RKO (cell line): ENCODE data around the gene CLASP2.
A peak's percentile ranks its signal among the peaks of the same experiment; 100 is the strongest.
"Not testable (repeated sequence)": the region's sequence is repeated elsewhere in the genome, so short reads cannot be mapped to it uniquely, and the experiment has no call there.

Experiments used
- DNase-seq: peaks from one replicate; pipeline ENCODE4 v3.0.0-alpha.2; 2016; ENCODE audit warnings: low spot score

CLASP2 gene

DNA sequence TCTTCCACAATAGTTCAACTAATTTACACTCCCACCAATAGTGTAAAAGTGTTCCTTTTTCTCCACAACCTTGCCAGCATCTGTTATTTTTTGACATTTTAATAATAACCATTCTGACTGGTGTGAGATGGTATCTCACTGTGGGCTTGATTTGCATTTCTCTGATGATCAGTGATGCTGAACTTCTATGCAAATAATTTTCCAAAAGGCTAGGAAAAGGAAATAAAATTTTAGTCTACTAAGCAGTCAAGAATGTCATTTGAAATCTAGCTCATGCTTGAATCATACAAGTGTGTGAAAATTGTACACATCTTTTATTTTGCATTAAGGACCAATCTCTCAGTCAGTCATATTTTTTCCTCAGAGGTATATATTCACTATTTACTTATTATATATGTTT lies 176.1 kb downstream of the CLASP2 start:
- DNase-seq: peak; percentile 21

DNA sequence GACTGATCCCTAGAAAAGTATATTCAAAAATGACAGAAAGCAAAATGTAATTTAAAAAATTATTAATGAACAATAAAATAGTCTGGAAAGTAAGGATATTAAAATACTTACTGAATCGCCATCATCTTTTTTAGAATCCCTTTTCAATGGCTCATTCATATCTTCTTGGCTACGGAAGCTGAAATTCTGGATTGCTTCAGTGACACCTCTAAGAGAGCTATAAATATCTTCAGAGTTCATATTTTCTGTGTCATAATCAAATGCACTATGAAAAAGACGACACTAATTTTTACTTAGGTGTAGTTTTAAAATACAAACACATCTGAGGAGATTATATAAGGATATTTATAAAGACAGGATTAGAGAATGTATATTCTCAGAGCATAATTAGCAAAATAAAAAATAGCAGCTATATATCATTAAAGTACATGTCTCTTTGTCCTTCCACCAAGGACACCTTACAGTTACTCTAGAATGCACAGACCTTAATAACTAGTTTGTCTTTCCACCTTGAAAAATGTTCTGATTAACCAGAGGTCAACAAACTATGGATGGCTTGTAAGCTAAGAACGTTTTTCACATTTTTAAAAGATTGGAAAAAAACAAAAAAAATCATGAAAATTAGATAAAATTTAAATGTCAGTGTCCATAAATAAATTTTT lies 179.2 kb downstream of the CLASP2 start:
- DNase-seq: no peak

- DNase-seq: no peak
Observed at GRCh38 chr3:33537133-33537532, 180.9 kb downstream of the CLASP2 start.

DNA sequence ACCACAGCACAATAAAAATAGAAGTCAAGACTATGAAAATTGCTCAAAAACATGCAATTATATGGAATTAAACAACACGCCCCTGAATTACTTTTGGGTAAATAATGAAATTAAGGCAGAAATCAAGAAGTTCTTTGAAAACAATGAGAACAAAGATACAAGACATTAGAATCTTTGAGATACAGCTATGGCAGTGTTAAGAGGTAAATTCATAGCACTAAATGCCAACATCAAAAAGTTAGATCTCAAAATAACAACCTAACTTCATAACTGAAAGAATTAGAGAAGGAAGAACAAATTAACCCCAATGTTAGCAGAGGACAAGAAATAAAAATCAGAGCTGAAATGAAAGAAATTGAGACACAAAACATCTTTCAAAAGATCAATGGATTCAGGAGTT lies 191.3 kb downstream of the CLASP2 start:
- no peak for DNase-seq

- DNase-seq: no peak
Observed at GRCh38 chr3:33525232-33525631, 192.8 kb downstream of the CLASP2 start.

- no peak for DNase-seq
Observed at GRCh38 chr3:33523093-33523667, 194.9 kb downstream of the CLASP2 start.

DNA sequence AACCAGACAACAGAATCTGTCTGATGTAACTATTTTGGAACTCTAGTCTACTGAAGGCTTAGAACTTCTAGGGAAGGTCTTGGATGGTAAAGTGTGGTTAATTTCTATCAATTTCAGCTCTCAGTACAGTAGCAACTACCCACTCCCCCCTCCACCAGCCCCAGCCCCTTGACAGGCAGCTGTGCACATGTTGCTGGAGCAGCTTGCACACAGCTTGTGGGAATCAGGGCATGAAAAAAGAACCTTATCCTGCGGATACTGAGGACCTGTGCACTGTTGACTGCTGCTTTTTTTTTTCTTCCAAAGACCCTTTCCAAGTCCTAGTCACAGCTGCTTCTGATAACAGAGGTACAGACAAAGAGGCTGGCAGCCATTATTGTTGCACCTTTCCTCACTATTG lies 196.3 kb downstream of the CLASP2 start:
- no peak for DNase-seq

DNA sequence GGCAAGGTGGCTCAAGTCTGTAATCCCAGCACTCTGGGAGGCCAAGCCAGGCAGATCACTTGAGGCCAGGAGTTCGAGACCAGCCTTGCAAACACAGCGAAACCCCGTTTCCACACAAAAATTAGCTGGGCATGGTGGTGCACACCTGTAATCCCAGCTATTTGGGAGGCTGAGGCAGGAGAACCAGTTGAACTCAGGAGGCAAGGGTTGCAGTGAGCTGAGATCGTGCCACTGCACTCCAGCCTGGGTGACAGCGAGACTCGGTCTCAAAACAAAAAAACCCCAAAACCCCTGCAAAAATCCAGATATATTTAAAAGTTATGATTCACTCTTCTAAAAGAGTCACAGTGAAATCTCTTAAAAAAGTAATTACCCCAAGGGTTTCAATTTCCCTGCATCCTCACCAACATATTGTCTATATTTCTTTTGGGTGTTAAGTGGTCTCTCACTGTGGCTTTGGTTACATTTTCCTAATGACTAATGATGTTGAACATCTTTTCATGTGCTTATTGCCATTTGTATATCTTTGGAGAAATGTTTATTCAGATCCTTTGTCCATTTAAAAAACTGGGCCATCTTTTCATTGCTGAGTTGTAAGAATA lies 204.7 kb downstream of the CLASP2 start:
- no peak for DNase-seq

GRCh38 chr3:33505027-33505426 lies 213.0 kb downstream of the CLASP2 start:
- DNase-seq: no peak

- DNase-seq: no peak
Observed at GRCh38 chr3:33496449-33496848, 221.6 kb downstream of the CLASP2 start.

- no peak for DNase-seq
Observed at GRCh38 chr3:33491721-33492120, 226.3 kb downstream of the CLASP2 start.

GRCh38 chr3:33490641-33491241 lies 227.3 kb downstream of the CLASP2 start:
- DNase-seq: no peak

DNA sequence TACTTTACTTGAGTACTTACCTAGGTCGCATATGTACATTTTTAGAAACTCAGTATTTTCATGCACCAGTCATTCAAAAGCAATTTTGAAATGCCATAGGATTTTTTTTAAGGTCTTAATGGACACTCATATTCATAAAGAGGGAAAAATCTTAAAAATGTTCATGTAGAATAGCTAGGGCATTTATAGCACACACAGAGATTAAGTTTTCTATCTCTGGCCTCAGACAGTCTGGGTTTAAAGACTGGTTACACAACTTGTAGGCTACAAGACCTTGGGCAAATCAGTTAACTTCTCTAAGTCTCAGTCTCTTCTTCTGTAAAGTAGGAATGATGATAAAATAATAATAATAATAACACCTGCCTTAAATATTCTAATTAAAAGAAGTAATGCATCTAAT lies 229.4 kb downstream of the CLASP2 start:
- no peak for DNase-seq

- no peak for DNase-seq
Observed at GRCh38 chr3:33488246-33488645, 229.8 kb downstream of the CLASP2 start.

GRCh38 chr3:33482111-33482521 lies 235.9 kb downstream of the CLASP2 start:
- no peak for DNase-seq

- no peak for DNase-seq
Observed at GRCh38 chr3:33474896-33475295, 243.2 kb downstream of the CLASP2 start.

- no peak for DNase-seq
Observed at GRCh38 chr3:33473813-33474212, 244.2 kb downstream of the CLASP2 start.

DNA sequence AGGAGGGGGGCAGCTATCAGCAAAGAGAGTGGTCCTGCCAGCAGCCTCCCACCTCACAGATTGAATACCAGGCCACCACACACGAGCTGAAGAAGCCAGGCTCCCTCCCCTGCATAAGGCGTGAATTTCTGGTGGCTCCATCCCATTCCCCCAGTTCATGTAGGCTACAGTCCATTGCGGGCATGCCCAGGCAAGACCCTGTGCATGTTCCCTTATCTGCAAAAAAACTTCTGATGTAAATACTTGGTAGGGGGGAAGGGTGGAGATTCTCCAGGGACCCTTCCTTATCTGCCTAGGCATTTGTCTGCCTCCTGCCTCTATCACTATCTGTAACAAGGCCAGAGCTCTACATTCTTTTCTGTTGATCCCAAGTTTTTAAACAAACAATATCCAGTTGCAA lies 250.3 kb downstream of the CLASP2 start:
- DNase-seq: no peak

GRCh38 chr3:33461097-33461496 lies 257.0 kb downstream of the CLASP2 start:
- DNase-seq: no peak

- DNase-seq: not testable (repeated sequence)
Observed at GRCh38 chr3:33459577-33459976, 258.5 kb downstream of the CLASP2 start.

DNA sequence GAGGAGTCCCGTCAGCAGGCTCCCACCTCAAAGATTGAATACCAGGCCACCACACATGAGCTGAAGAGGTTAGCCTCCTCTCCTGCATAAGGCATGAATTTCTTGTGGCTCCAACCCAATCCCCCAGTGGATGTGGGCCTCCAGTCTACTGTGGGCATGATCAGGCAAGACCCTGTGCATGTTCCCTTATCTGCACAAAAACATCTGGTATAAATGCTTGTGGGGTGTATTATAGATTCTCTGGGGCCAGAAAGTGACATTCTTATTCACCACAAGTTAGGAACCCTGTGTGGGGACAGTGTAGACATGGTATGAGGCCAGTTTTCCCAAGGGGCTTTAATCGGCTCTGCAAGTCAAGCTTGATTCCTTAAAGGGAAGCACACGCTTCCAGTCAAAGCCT lies 259.6 kb downstream of the CLASP2 start:
- DNase-seq: no peak

GRCh38 chr3:33456756-33457155 lies 261.3 kb downstream of the CLASP2 start:
- no peak for DNase-seq

DNA sequence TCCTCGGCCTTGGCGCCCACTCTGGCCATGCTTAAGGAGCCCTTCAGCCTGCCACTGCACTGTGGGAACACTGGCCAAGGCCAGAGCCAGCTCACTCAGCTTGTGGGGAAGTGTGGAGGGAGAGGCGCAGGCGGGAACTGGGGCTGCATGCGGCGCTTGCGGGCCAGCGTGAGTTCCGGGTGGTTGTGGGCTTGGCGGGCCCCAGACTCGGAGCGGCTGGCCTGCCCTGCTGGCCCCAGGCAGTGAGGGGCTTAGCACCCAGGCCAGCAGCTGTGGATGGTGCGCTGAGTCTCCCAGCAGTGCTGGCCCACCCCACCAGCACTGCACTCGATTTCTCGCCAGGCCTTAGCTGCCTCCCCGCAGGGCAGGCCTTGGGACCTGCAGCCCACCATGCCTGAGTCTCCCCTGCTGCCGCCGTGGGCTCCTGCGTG lies 264.7 kb downstream of the CLASP2 start:
- no peak for DNase-seq
